Measurements from ENCODE around the gene ZCCHC14.

DNA sequence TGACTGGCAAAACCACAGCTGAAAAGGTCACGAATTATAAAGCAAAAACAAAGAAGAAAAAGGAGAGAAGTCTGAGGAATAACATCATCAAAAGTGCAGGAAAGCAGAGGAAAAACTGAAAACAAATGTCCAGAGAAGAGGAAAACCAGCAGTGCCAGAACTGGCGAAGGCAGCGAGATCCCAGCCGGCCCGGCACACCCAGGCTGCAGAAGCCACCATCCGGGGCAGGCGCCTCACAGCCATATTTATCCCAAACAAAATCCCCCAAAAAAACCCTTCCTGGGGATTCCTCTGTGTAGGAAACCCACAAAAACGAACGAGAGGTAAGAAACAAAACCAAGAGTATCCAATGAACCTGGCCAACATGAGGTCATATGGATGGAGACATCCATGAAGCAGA is 10.6 kb downstream of the ZCCHC14 start:
- no peak for TF ChIP-seq NFYB (IDR thresholded peaks at IDR 0.05; ENCODE audit: insufficient read depth, low read depth, low read length)
- TF ChIP-seq, protein P1, sequence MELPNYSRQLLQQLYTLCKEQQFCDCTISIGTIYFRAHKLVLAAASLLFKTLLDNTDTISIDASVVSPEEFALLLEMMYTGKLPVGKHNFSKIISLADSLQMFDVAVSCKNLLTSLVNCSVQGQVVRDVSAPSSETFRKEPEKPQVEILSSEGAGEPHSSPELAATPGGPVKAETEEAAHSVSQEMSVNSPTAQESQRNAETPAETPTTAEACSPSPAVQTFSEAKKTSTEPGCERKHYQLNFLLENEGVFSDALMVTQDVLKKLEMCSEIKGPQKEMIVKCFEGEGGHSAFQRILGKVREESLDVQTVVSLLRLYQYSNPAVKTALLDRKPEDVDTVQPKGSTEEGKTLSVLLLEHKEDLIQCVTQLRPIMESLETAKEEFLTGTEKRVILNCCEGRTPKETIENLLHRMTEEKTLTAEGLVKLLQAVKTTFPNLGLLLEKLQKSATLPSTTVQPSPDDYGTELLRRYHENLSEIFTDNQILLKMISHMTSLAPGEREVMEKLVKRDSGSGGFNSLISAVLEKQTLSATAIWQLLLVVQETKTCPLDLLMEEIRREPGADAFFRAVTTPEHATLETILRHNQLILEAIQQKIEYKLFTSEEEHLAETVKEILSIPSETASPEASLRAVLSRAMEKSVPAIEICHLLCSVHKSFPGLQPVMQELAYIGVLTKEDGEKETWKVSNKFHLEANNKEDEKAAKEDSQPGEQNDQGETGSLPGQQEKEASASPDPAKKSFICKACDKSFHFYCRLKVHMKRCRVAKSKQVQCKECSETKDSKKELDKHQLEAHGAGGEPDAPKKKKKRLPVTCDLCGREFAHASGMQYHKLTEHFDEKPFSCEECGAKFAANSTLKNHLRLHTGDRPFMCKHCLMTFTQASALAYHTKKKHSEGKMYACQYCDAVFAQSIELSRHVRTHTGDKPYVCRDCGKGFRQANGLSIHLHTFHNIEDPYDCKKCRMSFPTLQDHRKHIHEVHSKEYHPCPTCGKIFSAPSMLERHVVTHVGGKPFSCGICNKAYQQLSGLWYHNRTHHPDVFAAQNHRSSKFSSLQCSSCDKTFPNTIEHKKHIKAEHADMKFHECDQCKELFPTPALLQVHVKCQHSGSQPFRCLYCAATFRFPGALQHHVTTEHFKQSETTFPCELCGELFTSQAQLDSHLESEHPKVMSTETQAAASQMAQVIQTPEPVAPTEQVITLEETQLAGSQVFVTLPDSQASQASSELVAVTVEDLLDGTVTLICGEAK (IDR thresholded peaks at IDR 0.05; ENCODE audit: borderline replicate concordance) = no peak
- TF ChIP-seq RELA (IDR thresholded peaks at IDR 0.05; ENCODE audit: borderline replicate concordance, partially characterized antibody) = no peak
- no peak for TF ChIP-seq TARDBP (IDR thresholded peaks at IDR 0.05; ENCODE audit: borderline replicate concordance)
- TF ChIP-seq RAD51 (IDR thresholded peaks at IDR 0.05) = no peak
- TF ChIP-seq RAD21 (IDR thresholded peaks at IDR 0.05; ENCODE audit: insufficient read depth, low read depth, low read length) = no peak
- TF ChIP-seq, protein P2, sequence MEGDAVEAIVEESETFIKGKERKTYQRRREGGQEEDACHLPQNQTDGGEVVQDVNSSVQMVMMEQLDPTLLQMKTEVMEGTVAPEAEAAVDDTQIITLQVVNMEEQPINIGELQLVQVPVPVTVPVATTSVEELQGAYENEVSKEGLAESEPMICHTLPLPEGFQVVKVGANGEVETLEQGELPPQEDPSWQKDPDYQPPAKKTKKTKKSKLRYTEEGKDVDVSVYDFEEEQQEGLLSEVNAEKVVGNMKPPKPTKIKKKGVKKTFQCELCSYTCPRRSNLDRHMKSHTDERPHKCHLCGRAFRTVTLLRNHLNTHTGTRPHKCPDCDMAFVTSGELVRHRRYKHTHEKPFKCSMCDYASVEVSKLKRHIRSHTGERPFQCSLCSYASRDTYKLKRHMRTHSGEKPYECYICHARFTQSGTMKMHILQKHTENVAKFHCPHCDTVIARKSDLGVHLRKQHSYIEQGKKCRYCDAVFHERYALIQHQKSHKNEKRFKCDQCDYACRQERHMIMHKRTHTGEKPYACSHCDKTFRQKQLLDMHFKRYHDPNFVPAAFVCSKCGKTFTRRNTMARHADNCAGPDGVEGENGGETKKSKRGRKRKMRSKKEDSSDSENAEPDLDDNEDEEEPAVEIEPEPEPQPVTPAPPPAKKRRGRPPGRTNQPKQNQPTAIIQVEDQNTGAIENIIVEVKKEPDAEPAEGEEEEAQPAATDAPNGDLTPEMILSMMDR (IDR thresholded peaks at IDR 0.05 in 2 of 3, conservative IDR thresholded peaks at IDR 0.05 in 1 of 3; ENCODE audit: control insufficient read depth in 2 of 3, extremely low read depth in 1 of 3, insufficient read depth in 1 of 3, low read depth in 3 of 3, low read length in 3 of 3) = no peak
- TF ChIP-seq GABPA (IDR thresholded peaks at IDR 0.05; ENCODE audit: low read depth) = no peak
- TF ChIP-seq, protein P3, sequence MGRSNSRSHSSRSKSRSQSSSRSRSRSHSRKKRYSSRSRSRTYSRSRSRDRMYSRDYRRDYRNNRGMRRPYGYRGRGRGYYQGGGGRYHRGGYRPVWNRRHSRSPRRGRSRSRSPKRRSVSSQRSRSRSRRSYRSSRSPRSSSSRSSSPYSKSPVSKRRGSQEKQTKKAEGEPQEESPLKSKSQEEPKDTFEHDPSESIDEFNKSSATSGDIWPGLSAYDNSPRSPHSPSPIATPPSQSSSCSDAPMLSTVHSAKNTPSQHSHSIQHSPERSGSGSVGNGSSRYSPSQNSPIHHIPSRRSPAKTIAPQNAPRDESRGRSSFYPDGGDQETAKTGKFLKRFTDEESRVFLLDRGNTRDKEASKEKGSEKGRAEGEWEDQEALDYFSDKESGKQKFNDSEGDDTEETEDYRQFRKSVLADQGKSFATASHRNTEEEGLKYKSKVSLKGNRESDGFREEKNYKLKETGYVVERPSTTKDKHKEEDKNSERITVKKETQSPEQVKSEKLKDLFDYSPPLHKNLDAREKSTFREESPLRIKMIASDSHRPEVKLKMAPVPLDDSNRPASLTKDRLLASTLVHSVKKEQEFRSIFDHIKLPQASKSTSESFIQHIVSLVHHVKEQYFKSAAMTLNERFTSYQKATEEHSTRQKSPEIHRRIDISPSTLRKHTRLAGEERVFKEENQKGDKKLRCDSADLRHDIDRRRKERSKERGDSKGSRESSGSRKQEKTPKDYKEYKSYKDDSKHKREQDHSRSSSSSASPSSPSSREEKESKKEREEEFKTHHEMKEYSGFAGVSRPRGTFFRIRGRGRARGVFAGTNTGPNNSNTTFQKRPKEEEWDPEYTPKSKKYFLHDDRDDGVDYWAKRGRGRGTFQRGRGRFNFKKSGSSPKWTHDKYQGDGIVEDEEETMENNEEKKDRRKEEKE (IDR thresholded peaks at IDR 0.05) = no peak
- TF ChIP-seq EZH2 (IDR thresholded peaks at IDR 0.05; ENCODE audit: borderline replicate concordance, control insufficient read depth, low read depth, low read length) = no peak
- no peak for TF ChIP-seq EP300 (IDR thresholded peaks at IDR 0.05; ENCODE audit: borderline replicate concordance in 1 of 2, control insufficient read depth in 1 of 2, low read depth in 2 of 2, low read length in 2 of 2)
- TF ChIP-seq HDGF (IDR thresholded peaks at IDR 0.05) = no peak
